ENCODE measurements around the gene ASIC3. TPM values are rescaled to one million over a fixed set of nuclear protein-coding genes. Genes with fewer than 3 reads are reported as not detected.

Gene ASIC3
- total and polyA plus RNA-seq, 2 of the 8 experiments (the other 6 are each of a cell fraction or from before 2014, with no cell fraction given), result 1.6 to 1.9 TPM

DNA sequence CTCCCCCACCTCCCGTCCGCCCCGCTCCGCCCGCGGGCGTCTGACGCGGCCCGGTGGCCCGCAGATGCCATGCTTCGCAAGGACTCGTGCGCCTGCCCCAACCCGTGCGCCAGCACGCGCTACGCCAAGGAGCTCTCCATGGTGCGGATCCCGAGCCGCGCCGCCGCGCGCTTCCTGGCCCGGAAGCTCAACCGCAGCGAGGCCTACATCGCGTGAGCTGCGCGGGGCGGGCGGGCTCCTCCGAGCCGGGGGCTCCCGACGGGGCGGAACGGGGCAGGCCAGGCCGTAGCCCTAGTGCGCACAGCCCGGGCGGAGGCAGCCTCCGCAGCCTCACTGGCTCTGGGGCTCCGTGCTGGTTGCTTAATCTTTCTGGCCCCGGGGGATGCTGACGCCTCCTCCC lies 2.8 kb downstream of the ASIC3 start (continued):
- TF ChIP-seq BRCA1 (IDR thresholded peaks at IDR 0.05; ENCODE audit: low read depth, low read length) (no peak; the same call in 1 of the 2 replicates), SIRT6 (IDR thresholded peaks at IDR 0.05; ENCODE audit: low read length) (no peak), CREB1 (IDR thresholded peaks at IDR 0.05) (peak; percentile 72; the same call in 1 of the 2 replicates), JUND (IDR thresholded peaks at IDR 0.05; ENCODE audit: low read length) (no peak), FOSL1 (IDR thresholded peaks at IDR 0.05; ENCODE audit: insufficient read depth, low read depth, low read length) (no peak), RFX5 (IDR thresholded peaks at IDR 0.05; ENCODE audit: borderline replicate concordance, low read depth, low read length) (no peak), POLR2A (IDR thresholded peaks at IDR 0.05; ENCODE audit: control extremely low read depth in 1 of 2, low read depth in 2 of 2, low read length in 2 of 2) (no peak), CTBP2 (IDR thresholded peaks at IDR 0.05; ENCODE audit: borderline replicate concordance, insufficient read depth, insufficient read length, low read length) (no peak), ZNF274 (IDR thresholded peaks at IDR 0.05; ENCODE audit: borderline replicate concordance, extremely low read depth, low read length) (no peak), ASH2L (IDR thresholded peaks at IDR 0.05; ENCODE audit: low read length) (no peak), SIX5 (IDR thresholded peaks at IDR 0.05; ENCODE audit: low read depth, low read length) (no peak), SIN3A (conservative IDR thresholded peaks at IDR 0.05 in 1 of 2, IDR thresholded peaks at IDR 0.05 in 1 of 2; ENCODE audit: low read depth in 1 of 2, low read length in 2 of 2) (peak; percentile 98 to 99), EGR1 (IDR thresholded peaks at IDR 0.05; ENCODE audit: borderline replicate concordance, low read depth, low read length) (peak; percentile 40; the same call in 1 of the 2 replicates), SAP30 (IDR thresholded peaks at IDR 0.05; ENCODE audit: insufficient read depth, insufficient replicate concordance, low read length) (no peak), POLR2AphosphoS5 (IDR thresholded peaks at IDR 0.05; ENCODE audit: low read depth, low read length) (no peak), RAD21 (IDR thresholded peaks at IDR 0.05 in 1 of 2, conservative IDR thresholded peaks at IDR 0.05 in 1 of 2; ENCODE audit: low read depth in 2 of 2, low read length in 2 of 2) (peak in 1 of 2 experiments; percentile 20; a peak in 1 of 4 replicates), SP4 (IDR thresholded peaks at IDR 0.05; ENCODE audit: low read length) (no peak), TAF1 (IDR thresholded peaks at IDR 0.05; ENCODE audit: low read depth, low read length) (no peak), BACH1 (IDR thresholded peaks at IDR 0.05; ENCODE audit: low read length) (no peak), RXRA (IDR thresholded peaks at IDR 0.05; ENCODE audit: insufficient read depth, low read depth, low read length) (no peak), TEAD4 (IDR thresholded peaks at IDR 0.05; ENCODE audit: low read depth, low read length) (no peak), CBX5 (IDR thresholded peaks at IDR 0.05; ENCODE audit: low read depth, low read length) (no peak)
- TF ChIP-seq, protein P1, sequence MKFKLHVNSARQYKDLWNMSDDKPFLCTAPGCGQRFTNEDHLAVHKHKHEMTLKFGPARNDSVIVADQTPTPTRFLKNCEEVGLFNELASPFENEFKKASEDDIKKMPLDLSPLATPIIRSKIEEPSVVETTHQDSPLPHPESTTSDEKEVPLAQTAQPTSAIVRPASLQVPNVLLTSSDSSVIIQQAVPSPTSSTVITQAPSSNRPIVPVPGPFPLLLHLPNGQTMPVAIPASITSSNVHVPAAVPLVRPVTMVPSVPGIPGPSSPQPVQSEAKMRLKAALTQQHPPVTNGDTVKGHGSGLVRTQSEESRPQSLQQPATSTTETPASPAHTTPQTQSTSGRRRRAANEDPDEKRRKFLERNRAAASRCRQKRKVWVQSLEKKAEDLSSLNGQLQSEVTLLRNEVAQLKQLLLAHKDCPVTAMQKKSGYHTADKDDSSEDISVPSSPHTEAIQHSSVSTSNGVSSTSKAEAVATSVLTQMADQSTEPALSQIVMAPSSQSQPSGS (IDR thresholded peaks at IDR 0.05; ENCODE audit: low read length), result no peak
- TF ChIP-seq, protein P2, sequence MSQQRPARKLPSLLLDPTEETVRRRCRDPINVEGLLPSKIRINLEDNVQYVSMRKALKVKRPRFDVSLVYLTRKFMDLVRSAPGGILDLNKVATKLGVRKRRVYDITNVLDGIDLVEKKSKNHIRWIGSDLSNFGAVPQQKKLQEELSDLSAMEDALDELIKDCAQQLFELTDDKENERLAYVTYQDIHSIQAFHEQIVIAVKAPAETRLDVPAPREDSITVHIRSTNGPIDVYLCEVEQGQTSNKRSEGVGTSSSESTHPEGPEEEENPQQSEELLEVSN (IDR thresholded peaks at IDR 0.05), result peak; percentile 94
